GM19468 (cell line): ENCODE results near the gene MRFAP1L1.
"Not testable (repeated sequence)": the region's sequence is repeated elsewhere in the genome, so short reads cannot be mapped to it uniquely, and the experiment has no call there.

Experiments used
- ATAC-seq: cut with Tn5 transposase; IDR thresholded peaks from one replicate; pipeline ENCODE4 v1.9.1; 2021; ENCODE audit warnings: mild to moderate bottlenecking, moderate library complexity, moderate number of reproducible peaks; ENCODE audit not compliant: unreplicated experiment; ENCODE audit errors: extremely low read depth

MRFAP1L1 gene

DNA sequence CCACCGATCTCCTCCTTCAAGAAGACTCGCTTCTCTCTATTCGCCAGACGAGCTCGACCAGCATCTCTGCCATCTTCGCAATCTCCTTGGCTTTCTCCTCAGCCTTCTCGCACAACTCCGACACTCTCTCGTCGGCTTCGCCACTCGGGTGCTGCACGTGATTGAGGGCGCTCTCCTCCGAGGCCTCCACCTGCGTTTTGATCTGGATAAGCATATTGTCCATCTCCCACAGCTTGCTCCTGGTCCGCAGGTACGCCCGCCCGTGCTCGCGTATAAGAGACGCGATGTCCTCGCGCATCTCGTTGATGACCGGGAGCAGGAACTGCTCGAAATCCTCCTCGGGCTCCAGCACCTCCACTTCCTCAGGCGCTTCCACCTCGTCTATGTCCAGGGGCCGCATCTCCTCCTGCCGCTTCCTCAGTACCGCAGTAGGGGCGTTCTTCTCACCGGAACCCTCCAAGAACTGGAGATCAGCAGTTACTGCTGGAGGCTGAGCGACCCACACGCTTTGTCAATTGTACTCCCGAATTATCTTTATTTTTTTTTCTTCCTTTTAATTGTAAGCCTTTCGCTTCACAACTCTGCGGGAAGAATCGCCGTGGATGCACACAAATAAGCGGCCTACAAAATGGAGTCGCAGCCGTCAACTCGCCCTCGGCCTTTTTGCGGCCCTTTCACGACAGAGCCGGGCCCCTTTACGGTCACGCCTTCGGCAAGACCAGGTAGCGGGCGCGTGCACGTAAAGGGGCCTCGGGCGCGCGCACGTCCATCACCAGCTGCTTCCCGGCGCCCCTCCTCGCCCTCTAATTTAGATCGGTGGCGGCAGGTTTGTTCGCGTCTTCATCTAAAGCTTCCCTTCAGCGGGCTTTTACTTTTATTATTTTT lies at the start of gene MRFAP1L1:
MRFAP1L1 (minus strand) TSS at position 636 of the 885 bp plus-strand sequence; CDS start at position 400, 236 bp downstream.
- ATAC-seq, result no peak

DNA sequence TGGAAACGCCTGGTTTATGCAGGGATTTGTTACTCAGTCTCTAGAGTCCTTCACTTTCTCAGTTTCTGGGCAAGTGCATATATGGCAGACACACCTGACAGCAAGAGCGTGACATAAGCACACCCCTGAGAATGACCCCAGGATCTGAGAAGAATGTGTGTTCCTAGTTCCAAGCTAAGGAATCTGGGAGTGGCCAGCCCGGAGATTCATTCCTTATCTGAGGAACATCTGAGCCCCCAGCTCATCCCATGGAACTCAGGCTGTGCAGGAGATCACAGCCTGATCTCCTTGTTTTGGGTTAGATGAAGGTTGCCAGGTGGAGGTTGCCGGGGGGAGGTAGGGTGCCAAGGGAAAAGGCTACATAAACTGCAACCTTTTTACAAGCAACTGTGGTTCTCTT lies 49.1 kb upstream of the MRFAP1L1 start:
- ATAC-seq, result no peak

DNA sequence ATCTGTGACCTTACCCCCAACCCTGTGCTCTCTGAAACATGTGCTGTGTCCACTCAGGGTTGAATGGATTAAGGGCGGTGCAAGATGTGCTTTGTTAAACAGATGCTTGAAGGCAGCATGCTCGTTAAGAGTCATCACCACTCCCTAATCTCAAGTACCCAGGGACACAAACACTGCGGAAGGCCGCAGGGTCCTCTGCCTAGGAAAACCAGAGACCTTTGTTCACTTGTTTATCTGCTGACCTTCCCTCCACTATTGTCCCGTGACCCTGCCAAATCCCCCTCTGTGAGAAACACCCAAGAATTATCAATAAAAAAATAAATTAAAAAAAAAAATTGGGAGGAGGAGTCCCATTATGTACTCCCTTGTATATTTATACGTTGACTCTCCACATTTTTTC lies 46.7 kb upstream of the MRFAP1L1 start:
- ATAC-seq, result not testable (repeated sequence)

DNA sequence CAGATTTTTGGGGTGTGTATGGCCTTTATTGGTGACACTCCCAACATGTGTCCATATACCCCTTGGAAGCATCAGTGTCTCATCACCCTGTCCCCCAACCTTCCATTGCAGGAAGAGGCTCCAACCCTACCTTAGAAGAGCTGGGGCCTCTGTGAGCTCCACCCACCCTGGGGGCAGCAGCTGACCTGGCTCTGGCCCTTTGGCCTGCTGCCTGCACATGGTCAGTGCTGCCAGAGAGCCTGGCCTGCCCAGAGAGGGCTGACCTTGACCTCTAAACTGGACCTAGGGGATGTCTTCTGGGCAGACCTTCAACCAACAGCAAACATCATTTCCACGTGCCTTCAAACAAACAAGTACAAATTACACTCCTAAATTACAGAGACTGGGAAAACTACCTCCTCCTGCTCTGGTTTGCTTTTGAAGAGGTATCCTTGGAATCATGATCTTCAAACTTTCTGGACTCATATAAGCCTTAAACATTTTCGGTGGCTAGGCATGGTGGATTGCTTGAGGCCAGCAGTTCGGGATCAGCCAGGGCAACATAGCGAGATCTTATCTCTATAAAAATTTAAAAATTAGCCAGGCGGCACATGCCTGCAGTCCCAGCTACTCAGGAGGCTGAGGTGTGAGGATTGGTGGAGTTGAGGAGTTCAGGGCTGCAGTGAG lies 45.6 kb upstream of the MRFAP1L1 start:
- no peak for ATAC-seq

DNA sequence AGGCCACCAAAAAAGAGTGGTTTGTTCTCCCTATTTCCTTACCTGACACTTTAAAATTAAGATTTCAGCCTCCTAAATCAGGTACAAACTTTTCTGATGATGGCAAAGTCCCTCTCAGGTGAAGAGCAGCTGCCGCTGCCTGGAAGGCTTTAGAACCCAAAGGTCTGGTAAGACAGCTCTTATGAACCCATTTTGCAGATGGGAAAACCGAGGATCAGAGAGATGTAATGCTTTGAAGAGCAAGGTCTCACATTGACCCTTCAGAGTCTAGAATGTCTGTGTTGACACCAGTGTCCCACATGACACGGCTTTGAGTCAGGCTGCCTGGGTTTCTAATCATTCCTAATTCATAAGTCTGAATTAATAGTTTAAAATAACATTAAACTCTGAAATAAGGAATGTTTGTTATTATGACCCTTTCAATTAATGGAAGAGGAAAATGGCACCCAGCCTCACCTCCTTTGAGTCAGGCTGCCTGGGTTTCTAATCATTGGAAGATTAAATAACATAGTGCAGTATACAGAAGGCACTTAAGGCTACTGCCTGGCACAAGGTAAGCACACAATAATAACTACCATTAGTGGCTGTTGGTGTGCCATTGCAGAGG lies 44.9 kb upstream of the MRFAP1L1 start:
- ATAC-seq, result no peak

DNA sequence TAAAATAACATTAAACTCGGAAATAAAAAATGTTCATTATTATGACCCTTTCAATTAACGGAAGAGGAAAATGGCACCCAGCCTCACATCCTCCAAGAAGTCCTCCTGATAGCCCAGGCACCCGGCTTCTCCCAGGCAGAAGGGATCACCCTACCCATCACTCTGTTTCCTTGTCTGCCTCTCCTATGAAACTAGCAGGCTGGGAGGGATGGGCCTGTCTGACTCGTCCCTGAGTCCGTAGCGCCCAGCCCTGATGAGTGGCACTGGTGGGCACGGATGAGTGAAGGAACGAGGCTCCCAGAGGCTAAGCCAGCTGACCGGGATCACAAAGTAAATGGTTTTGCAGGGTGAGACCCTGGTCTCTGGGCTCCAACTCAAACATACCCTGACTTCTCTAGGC lies 44.2 kb upstream of the MRFAP1L1 start:
- ATAC-seq, result no peak

DNA sequence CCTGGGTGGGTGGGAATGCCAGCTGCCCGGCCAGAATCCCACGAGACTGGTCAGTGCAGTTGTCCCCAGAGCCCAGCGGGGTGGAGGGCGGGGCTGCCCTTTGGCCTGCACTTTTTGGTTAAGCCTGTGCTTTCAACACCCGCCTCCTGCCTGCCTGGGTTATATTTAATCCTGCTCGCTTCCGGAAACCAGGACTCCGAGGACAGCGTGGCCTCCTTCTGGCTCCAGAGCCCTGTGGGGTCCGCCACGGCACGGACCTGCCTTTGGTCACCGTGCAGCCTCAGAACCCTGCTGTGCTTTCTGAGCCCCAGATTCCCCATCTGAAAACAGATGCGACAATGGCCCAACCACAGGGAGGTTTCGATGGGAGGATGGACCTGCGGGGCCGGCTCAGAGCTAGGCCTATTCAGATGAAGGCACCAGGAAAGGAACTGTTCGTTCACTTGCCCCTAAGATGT lies 43.5 kb upstream of the MRFAP1L1 start:
- no peak for ATAC-seq

DNA sequence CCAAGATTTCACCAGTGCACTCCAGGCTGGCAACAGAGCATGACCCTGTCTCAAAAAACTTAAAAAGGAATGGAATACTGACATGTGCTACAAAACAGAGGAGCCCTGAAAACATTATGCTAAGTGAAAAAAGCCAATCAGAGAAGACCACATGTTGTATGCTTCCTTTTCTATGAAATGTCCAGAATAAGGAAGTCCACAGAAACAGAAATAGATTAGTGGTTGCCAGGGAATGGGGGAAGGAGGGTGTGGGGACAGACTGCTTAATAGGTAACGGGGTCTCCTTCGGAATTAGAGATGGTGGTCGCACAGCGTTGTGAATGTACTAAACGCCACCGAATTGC lies 42.8 kb upstream of the MRFAP1L1 start:
- ATAC-seq, result no peak

DNA sequence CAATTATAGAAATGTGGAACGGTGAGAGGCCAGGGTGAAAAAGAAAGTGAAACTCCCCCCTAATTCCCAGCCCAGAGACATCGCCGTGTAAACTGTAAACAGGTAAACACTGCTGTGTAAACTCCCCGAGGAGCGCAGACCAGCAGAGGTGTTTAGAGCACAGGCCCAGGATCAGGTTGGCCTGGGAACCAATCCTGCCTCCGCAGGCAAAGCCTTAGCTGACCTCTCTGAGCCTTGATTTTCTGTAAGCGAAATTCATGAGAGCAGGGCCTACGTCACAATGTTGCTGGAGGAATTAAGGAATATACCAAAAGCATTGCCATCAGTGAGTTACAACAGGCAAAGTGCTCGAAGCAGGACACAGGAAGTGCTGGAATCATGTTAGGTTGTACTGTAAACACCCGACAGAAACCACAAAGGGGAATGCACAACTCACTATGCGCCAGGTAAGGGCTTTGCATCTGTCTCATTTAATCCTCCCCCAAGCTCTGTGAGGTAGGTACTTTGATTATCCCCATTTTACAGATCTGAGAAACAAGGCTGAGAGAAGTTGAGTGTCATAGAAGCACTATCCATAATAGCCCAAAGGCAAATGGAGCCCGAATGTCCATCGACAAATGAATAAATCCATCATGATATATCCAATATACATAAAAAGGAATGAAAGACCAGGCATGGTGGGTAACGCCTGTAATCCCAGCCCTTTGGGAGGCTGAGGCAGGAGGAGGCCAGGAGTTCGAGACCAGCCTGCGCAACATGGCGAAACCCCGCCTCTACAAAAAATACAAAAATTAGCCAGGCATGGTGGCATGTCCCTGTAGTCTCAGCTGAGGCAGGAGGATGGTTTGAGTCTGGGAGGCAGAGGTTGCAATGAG lies 42.2 kb upstream of the MRFAP1L1 start:
- ATAC-seq, result no peak

DNA sequence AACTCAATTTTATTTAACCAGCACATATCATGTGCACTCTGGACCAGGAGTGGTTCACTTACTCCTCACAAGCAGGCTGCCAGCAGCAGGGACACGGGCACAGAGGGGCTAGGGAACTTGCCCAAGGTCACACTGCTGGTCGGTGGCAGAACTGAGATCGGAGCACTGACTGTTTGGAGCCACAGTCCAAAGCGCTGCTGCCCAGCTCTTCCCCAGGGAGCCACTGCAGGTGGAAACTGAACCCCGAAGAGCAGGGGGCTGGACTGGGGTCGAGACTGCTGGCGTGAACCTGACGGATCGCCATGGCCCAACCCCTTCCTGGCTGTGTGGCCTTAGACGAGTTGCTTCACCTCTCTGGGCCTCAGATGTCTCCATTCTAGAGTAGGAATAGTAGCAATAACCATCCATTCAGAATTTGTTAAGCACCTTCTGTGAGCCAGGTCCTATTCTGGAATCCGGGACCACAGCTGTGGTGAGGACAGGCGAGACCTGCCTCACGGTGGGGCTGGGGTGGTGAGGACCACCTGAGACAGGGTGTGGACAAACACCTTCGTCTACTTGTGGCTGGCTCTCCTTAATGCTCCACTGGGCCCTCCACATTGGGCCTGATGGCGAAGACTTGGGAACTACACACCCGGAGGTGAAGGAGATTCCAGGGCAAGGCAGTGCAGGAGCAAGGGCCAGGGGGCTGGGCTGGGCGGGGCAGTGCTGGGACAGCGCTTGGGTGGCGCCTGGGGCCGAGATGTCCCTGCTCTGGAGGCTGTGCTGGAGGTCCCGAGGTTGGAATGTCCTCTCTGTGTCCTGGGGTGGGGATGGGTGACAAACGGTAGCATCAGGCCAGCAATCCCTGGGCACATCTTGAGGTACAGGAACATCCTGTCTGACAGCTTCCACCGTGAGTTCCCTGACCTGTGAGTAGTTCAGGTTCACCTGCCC lies 40.9 kb upstream of the MRFAP1L1 start:
- no peak for ATAC-seq

DNA sequence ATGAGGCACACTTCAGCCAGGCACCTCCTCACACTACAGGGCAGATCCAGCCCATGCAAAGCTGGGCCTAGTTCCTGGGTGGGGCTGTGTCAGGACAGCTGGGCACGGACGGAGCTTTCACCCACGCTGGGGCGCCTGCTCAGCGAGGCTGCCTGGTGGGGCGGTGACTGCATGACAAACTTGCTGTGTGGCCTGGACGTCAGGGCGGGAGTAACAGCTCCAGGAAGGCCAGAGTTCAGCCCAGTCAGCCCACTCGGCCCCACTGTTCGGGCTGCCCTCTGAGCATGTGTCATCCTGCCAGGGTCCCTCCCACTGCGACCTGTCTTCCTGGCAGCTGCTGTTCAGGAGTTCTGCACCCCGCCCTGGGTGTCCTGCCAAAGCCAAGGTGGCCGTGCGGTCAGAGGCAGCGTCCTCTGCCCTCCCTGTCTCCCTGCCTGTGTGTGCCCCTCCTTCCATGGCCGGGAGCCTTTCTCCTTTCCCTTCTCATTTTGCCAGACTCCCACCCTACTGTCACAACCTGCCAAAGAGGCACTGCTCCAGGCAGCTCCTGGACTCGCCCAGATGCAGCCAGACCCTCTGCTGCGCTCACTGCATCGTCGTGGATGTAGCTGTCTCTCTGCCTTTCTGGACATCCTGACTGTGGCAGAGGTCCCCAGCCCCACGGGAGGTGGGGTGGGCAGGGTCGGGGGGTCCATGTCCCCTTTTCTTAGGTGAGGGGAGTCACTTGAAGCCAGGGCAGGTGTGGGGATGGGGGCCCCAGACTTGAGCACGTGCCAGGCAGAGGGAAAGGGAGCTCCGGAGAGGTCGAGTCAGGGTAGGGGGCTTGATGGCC lies 39.9 kb upstream of the MRFAP1L1 start:
- ATAC-seq, result no peak

DNA sequence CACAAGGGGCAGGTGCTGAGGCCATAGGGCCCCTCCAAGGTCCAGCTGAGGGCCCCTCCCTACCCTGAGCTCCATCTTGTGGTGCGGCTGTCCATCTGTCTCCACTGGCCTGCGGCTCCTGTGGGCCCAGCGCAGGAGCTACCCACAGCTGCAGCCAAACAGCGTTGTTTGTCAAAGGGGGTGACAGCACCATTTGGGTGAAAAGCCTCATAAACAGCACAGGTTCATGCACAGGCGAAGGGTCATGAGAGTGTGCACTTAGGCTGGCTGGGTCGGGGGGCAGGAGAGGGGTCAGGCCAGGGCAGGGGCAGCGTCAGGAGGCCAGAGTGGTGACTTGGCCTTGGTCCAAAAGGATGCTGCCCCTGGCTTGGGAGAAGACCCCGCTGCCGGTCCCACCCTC lies 38.6 kb upstream of the MRFAP1L1 start:
- no peak for ATAC-seq

DNA sequence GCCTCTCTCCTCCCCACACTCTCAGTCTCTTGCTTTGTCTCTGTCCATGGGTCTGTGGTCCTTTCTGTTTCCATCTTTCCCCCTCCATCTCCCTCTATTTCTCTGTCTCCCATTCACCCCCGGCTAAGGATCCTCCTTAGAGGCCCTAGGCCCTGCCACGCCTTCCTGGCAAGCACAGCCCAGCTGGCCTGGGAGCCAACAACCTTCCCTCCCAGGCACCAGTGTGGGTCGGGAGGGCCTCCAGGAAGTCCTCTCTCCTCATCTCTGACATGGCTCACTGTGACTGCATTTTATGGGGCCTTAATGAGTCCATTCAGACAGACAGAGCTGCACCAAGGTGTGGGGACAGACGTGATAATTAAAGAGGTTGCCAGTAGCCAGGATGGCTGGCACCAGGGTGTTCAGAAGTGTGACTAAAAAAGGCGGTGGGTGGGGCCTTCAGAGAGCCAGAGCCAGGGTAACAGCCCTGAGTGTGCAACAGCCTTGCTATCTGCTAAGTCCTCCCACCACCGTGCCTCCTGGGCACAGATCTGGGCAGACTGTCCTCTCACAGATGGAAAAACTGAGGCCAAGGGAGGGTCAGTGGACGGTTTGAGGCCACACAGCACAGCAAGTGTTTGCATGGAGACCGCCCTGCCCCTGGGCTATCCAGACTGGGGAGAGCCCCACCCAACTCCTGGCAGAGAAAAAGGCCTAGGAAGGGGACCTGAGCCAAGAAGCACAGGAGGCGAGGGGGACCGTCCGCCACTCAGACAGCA lies 37.8 kb upstream of the MRFAP1L1 start:
- ATAC-seq, result no peak

DNA sequence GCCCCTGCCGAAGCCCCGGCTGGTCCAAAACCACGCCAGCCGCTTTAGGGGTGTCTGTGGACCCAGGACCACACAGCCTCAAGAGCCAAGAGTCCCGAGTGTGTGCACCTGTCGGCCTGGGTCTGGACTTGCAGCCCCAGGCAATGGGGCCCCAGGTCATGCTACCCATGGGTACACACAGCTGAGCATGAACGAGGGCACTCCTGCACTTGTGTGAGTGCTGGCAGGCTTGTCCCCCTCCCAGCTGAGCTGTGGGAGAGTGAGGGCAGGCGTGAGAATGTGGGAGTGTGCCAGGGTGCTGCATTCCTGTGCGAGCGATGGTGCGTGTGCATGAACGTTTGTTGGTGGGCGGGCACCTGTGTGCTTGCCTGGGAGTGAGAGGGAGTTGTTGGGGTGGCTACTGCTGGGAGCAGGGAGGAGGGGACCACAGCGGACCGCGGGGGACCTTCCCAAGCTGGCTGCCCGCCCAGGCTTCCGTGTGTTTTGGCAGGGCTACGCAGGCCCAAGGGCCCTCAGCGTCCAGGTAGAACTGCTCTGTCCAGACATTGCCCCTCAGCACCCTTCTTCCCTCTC lies 37.1 kb upstream of the MRFAP1L1 start:
- no peak for ATAC-seq

DNA sequence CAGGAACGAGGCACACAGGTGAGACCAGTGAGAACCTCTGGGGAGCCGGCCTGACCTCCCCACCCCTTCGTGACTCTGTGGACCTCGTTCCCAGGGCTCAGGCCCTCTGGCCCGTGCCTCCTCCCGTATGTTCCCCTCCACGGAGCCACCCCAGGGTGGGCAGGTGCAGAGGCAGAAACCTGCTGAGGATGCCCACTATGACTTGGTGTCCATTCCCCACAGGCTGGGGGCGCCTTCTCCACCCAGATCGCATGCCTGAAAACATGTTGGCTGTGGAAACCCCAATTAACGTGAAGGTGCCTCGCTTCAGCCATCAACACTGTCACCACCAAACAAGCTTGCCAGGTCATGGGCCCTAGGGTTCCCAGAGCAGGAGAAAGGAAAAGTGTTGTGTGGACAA lies 33.3 kb upstream of the MRFAP1L1 start:
- no peak for ATAC-seq

DNA sequence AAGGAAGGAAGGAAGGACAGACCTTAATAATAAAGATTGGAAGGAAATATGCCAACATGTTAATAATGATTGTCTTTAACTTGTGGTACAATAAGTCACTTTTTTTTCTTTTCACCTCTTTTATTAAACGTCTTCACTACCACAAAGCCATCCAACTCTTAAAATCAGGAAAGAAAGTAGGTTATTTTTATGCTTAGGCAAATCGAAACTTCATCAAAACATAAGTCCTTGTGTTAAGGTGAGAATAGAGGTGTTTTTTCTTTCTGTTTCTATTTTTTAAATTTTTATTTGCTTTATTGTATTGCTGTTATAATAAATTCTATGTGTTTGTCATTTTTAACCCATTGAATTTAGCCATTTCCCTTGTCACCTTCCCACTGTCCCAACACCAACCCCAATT lies 32.8 kb upstream of the MRFAP1L1 start:
- no peak for ATAC-seq

DNA sequence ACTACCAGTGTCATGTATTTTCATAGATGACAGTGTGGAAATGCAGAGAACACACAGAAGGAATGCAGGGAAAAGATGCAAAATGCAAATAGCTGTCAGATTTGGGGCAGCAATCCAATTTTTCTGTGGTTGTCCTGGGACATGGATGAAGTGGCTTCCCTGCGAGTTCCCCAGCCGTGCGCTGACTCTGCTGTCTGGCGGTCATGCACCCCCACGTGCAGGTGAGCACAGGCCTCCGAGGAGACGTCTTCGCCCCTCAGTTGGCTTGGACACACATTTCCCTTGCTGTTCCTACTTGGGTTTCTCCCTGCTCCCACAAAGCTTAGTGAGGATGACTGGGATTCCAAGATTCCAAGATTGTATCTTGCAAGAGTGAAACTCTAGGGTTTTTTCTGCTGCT lies 30.7 kb upstream of the MRFAP1L1 start:
- no peak for ATAC-seq
